NCI-H345 treated with DMSO at 0.1 percent for 48 hours (cell line): ENCODE measurements around the gene C9orf72.

Experiments used
- DNase-seq: peaks from one replicate; lab custom pipeline; 2025; ENCODE audit not compliant: unreplicated experiment; lab: John Stamatoyannopoulos, UW

C9orf72 gene

GRCh38 chr9:27581826-27582225 is 8.5 kb upstream of the C9orf72 start:
- DNase-seq = no peak

GRCh38 chr9:27573634-27574590 is 631 bp upstream of the C9orf72 start:
- peak; percentile 98 for DNase-seq

- DNase-seq = peak; percentile 70
Observed at GRCh38 chr9:27572566-27572917, 739 bp downstream of the C9orf72 start.

GRCh38 chr9:27572061-27572460 is 1.2 kb downstream of the C9orf72 start:
- DNase-seq = no peak

GRCh38 chr9:27571011-27571410 is 2.3 kb downstream of the C9orf72 start:
- no peak for DNase-seq

- DNase-seq = no peak
Observed at GRCh38 chr9:27569406-27569805, 3.9 kb downstream of the C9orf72 start.

GRCh38 chr9:27566118-27566517 is 7.2 kb downstream of the C9orf72 start:
- no peak for DNase-seq

- no peak for DNase-seq
Observed at GRCh38 chr9:27565696-27566095, 7.6 kb downstream of the C9orf72 start.

GRCh38 chr9:27564670-27565069 is 8.6 kb downstream of the C9orf72 start:
- DNase-seq = no peak

GRCh38 chr9:27563738-27564430 is 9.4 kb downstream of the C9orf72 start:
- no peak for DNase-seq

GRCh38 chr9:27561685-27562084 is 11.6 kb downstream of the C9orf72 start:
- no peak for DNase-seq

GRCh38 chr9:27560457-27560856 is 12.8 kb downstream of the C9orf72 start:
- no peak for DNase-seq

- DNase-seq = no peak
Observed at GRCh38 chr9:27558307-27558706, 15.0 kb downstream of the C9orf72 start.

- DNase-seq = no peak
Observed at GRCh38 chr9:27556470-27556869, 16.8 kb downstream of the C9orf72 start.

GRCh38 chr9:27554712-27555111 is 18.6 kb downstream of the C9orf72 start:
- DNase-seq = no peak

- DNase-seq = no peak
Observed at GRCh38 chr9:27549196-27549755, 24.0 kb downstream of the C9orf72 start.

- DNase-seq = peak; percentile 35
Observed at GRCh38 chr9:27548055-27548741, 25.1 kb downstream of the C9orf72 start.

GRCh38 chr9:27545471-27545870 is 27.8 kb downstream of the C9orf72 start:
- no peak for DNase-seq

- no peak for DNase-seq
Observed at GRCh38 chr9:27542508-27542907, 30.8 kb downstream of the C9orf72 start.

- DNase-seq = no peak
Observed at GRCh38 chr9:27541740-27542139, 31.5 kb downstream of the C9orf72 start.

- no peak for DNase-seq
Observed at GRCh38 chr9:27540502-27540901, 32.8 kb downstream of the C9orf72 start.
